HepG2 (cell line): ENCODE data around the gene PKIG. TPM values are rescaled to one million over a fixed set of nuclear protein-coding genes. Genes with fewer than 3 reads are reported as not detected.

Source experiments
- BATF2 ChIP-seq: sonication (generic); formaldehyde crosslinking; IDR thresholded peaks from 2 replicates; pipeline ENCODE4 v1.8.0; 2022; ENCODE audit warnings: mild to moderate bottlenecking, missing genetic modification reagents, moderate library complexity
- CEBPB ChIP-seq: IDR thresholded peaks from 2 replicates; pipeline ENCODE4 v1.6.1; 2011; ENCODE audit warnings: low read depth, low read length, improper control_type of control experiment, borderline replicate concordance
- CENPX ChIP-seq: sonication (generic); formaldehyde crosslinking; IDR thresholded peaks from 2 replicates; pipeline ENCODE4 v1.9.0; 2021; ENCODE audit warnings: mild to moderate bottlenecking, missing genetic modification reagents, moderate library complexity
- CHCHD3 ChIP-seq: sonication (generic); formaldehyde crosslinking; IDR thresholded peaks from 2 replicates; pipeline ENCODE4 v1.8.0; 2022; ENCODE audit warnings: mild to moderate bottlenecking, missing genetic modification reagents, moderate library complexity
- CREM ChIP-seq, 2 experiments: sonication (generic) in 1 of 2; formaldehyde crosslinking in 1 of 2; IDR thresholded peaks; 2 replicates each; pipeline versions ENCODE4 v1.4.0 to v1.6.1; 2016 to 2020; ENCODE audit warnings: antibody characterized with exemption in 1 of 2, mild to moderate bottlenecking in 1 of 2, missing genetic modification reagents in 1 of 2
- FOXA3 ChIP-seq: IDR thresholded peaks from 2 replicates; pipeline ENCODE4 v1.6.1; 2016; ENCODE audit warnings: missing genetic modification reagents, missing compliant biosample characterization
- HINFP ChIP-seq: sonication (generic); formaldehyde crosslinking; IDR thresholded peaks from 2 replicates; pipeline ENCODE4 v1.4.0; 2020; ENCODE audit warnings: low read depth, mild to moderate bottlenecking, missing genetic modification reagents
- HNF4G ChIP-seq, 2 experiments: sonication (generic) in 1 of 2; formaldehyde crosslinking in 1 of 2; IDR thresholded peaks; 2 replicates each; pipeline versions ENCODE4 v1.4.0 to v1.6.1; 2011 to 2020; ENCODE audit warnings: borderline replicate concordance in 2 of 2, low read depth in 2 of 2, mild to moderate bottlenecking in 2 of 2, low read length in 1 of 2, missing genetic modification reagents in 1 of 2, moderate library complexity in 1 of 2
- JUND ChIP-seq: sonication (generic); formaldehyde crosslinking; IDR thresholded peaks from 2 replicates; pipeline ENCODE4 v1.8.0; 2022; ENCODE audit warnings: mild to moderate bottlenecking, missing genetic modification reagents
- KMT2B ChIP-seq: IDR thresholded peaks from 2 replicates; pipeline ENCODE4 v1.6.1; 2016; ENCODE audit warnings: missing genetic modification reagents, missing compliant biosample characterization
- NKX3-1 ChIP-seq: sonication (generic); formaldehyde crosslinking; IDR thresholded peaks from 2 replicates; pipeline ENCODE4 v1.5.0; 2020; ENCODE audit warnings: missing genetic modification reagents
- NR2C2 ChIP-seq: sonication (generic); formaldehyde crosslinking; IDR thresholded peaks from 2 replicates; pipeline ENCODE4 v1.4.0; 2020; ENCODE audit warnings: missing genetic modification reagents, mild to moderate bottlenecking, moderate library complexity, borderline replicate concordance
- PAX8 ChIP-seq: sonication (generic); formaldehyde crosslinking; IDR thresholded peaks from 2 replicates; pipeline ENCODE4 v1.8.0; 2022; ENCODE audit warnings: mild to moderate bottlenecking, missing genetic modification reagents, borderline replicate concordance
- RFX1 ChIP-seq: fragments of 450-650 bp; IDR thresholded peaks from 2 replicates; pipeline ENCODE4 v1.6.1; 2017
- SKI ChIP-seq: fragments of 450-650 bp; IDR thresholded peaks from one replicate; pipeline ENCODE4 v1.6.1; 2018; ENCODE audit warnings: mild to moderate bottlenecking; ENCODE audit not compliant: partially characterized antibody
- YY1 ChIP-seq: IDR thresholded peaks from 2 replicates; pipeline ENCODE4 v1.6.1; 2011; ENCODE audit warnings: low read length, low read depth, moderate library complexity, mild to moderate bottlenecking; ENCODE audit not compliant: insufficient read depth, insufficient replicate concordance
- ZNF225 ChIP-seq: sonication (generic); formaldehyde crosslinking; IDR thresholded peaks from 2 replicates; pipeline ENCODE4 v1.4.0; 2020; ENCODE audit warnings: mild to moderate bottlenecking, missing genetic modification reagents
- ZNF274 ChIP-seq: sonication (generic); formaldehyde crosslinking; IDR thresholded peaks from 2 replicates; pipeline ENCODE4 v1.5.1; 2020; ENCODE audit warnings: mild to moderate bottlenecking, missing genetic modification reagents
- ZNF33B ChIP-seq: sonication (generic); formaldehyde crosslinking; IDR thresholded peaks from 2 replicates; pipeline ENCODE4 v1.5.1; 2020; ENCODE audit warnings: mild to moderate bottlenecking, missing genetic modification reagents
- ZNF503 ChIP-seq: sonication (generic); formaldehyde crosslinking; IDR thresholded peaks from 2 replicates; pipeline ENCODE4 v1.4.0; 2020; ENCODE audit warnings: missing genetic modification reagents
- ZNF775 ChIP-seq: sonication (generic); formaldehyde crosslinking; IDR thresholded peaks from 2 replicates; pipeline ENCODE4 v1.4.0; 2020; ENCODE audit warnings: missing genetic modification reagents, mild to moderate bottlenecking, moderate library complexity, borderline replicate concordance
- ZNF780A ChIP-seq: sonication (generic); formaldehyde crosslinking; IDR thresholded peaks from 2 replicates; pipeline ENCODE4 v1.8.0; 2022; ENCODE audit warnings: mild to moderate bottlenecking, missing genetic modification reagents, moderate library complexity
- ZNF790 ChIP-seq: sonication (generic); formaldehyde crosslinking; IDR thresholded peaks from 2 replicates; pipeline ENCODE4 v1.8.0; 2022; ENCODE audit warnings: missing genetic modification reagents, mild to moderate bottlenecking, borderline replicate concordance
- ZNF891 ChIP-seq: sonication (generic); formaldehyde crosslinking; IDR thresholded peaks from 2 replicates; pipeline ENCODE4 v1.5.0; 2020; ENCODE audit warnings: mild to moderate bottlenecking, missing genetic modification reagents
- polyA plus RNA-seq, 8 experiments: library from polyadenylated mRNA; depleted of rRNA in 3 of 8; stranded (reverse) in 7 of 8; unstranded in 1 of 8; fragments of >200 nt; fragmentation: Illumina TruSeq in 4 of 8; extraction: Trizol in 4 of 8; gene quantifications; 2 replicates each; pipeline versions ENCODE4 v1.2.1 to v1.2.3, GENCODE V29; 2011 to 2016; ENCODE audit warnings: low read depth in 4 of 8, missing spikeins in 1 of 8, mixed read lengths in 1 of 8; ENCODE audit not compliant: insufficient read depth in 1 of 8
- total RNA-seq, 5 experiments: library from RNA; depleted of rRNA; stranded (reverse); fragments of >200 nt; fragmentation: Illumina TruSeq; extraction: Trizol; gene quantifications; 2 replicates each; pipeline ENCODE4 v1.2.3, GENCODE V29; 2016; ENCODE audit warnings: low read depth in 1 of 5

PKIG gene
- total and polyA plus RNA-seq, 2 of the 13 experiments (the other 11 are each of a cell fraction or from before 2014, with no cell fraction given): 30.8 to 44.5 TPM

- no peak for TF ChIP-seq RFX1
- no peak; the same call in none of the 2 replicates for TF ChIP-seq ZNF225 (CRISPR knock-in tag)
- peak; percentile 38; the same call in 1 of the 2 replicates for TF ChIP-seq CREM (IDR thresholded peaks at IDR 0.05)
- no peak for TF ChIP-seq CREM (CRISPR knock-in tag; IDR thresholded peaks at IDR 0.05)
- TF ChIP-seq CEBPB: no peak
- peak; percentile 91 for TF ChIP-seq ZNF33B (CRISPR knock-in tag)
- no peak for TF ChIP-seq ZNF780A
- no peak for TF ChIP-seq NKX3-1 (CRISPR knock-in tag)
- TF ChIP-seq CHCHD3 (CRISPR knock-in tag): no peak
- TF ChIP-seq KMT2B (CRISPR knock-in tag): peak; percentile 82
- TF ChIP-seq PAX8 (CRISPR knock-in tag): peak; percentile 53; the same call in 1 of the 2 replicates
- TF ChIP-seq FOXA3: no peak; the same call in 1 of the 2 replicates
- peak; percentile 87 for TF ChIP-seq NR2C2 (CRISPR knock-in tag)
- TF ChIP-seq YY1: peak; percentile 79
- no peak; the same call in 1 of the 2 replicates for TF ChIP-seq HNF4G (IDR thresholded peaks at IDR 0.05; ENCODE audit: borderline replicate concordance, low read depth, low read length)
- no peak for TF ChIP-seq HNF4G (CRISPR knock-in tag; IDR thresholded peaks at IDR 0.05; ENCODE audit: borderline replicate concordance, low read depth)
- TF ChIP-seq HINFP: peak; percentile 44; the same call in 1 of the 2 replicates
- TF ChIP-seq ZNF775 (CRISPR knock-in tag): no peak
- TF ChIP-seq ZNF790 (CRISPR knock-in tag): no peak
- TF ChIP-seq SKI: peak; percentile 59
- TF ChIP-seq ZNF503 (CRISPR knock-in tag): no peak
- no peak for TF ChIP-seq BATF2 (CRISPR knock-in tag)
- TF ChIP-seq ZNF274: peak; percentile 76; the same call in 1 of the 2 replicates
- TF ChIP-seq ZNF891 (CRISPR knock-in tag): peak; percentile 56; the same call in 1 of the 2 replicates
- TF ChIP-seq CENPX: no peak
- peak; percentile 14; the same call in 1 of the 2 replicates for TF ChIP-seq JUND (CRISPR knock-in tag)
These were observed 27.3 kb downstream of the PKIG start (continued) for GRCh38 chr20:44609516-44610312.
